NCI-H1930 (cell line): ENCODE data around the gene SGPP1.
"Not testable (repeated sequence)": the region's sequence is repeated elsewhere in the genome, so short reads cannot be mapped to it uniquely, and the experiment has no call there.

ENCODE experiments used
- DNase-seq, 2 experiments: peaks; one replicate each; lab custom pipeline; 2025; lab: John Stamatoyannopoulos, UW

The SGPP1 gene

DNA sequence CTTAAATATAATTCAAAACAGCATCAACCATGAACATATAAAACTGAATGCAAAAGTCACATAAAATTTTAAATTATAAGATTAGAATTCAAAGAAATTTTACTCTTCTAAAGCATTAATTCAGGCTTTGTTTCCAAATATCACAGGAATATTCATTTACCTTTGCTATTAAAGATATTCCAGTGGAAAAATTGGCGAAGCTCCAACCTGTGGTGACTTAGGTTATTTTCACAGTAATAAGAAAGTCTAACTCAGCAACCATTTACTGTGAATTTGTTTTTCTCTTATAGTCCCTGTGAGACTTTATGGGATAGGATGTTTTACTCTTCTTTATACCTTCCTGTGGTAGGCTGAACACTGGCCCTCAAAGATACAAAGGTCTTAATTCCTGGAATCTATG lies 89.4 kb downstream of the SGPP1 start:
- no peak for DNase-seq

DNA sequence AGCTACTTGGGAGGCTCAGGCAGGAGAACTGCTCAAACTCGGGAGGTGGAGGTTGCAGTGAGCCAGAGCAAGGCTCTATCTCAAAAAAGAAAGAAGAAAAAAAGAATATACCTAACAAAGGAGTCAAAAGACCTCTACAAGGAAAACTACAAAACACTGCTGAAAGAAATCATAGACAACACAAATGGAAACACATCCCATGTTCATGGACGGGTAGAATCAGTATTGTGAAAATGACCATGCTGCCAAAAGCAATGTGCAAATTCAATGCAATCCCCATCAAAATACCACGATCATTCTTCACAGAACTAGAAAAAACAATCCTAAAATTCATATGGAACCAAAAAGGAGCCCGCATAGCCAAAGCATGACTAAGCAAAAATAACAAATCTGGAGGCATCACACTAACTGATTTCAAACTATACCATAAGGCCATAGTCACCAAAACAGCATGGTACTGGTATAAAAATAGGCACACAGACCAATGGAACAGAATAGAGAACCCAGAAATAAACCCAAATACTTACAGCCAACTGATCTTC lies 91.7 kb downstream of the SGPP1 start:
- not testable (repeated sequence) for DNase-seq
